Ovary (tissue), 9 donors: Measurements from ENCODE around the gene PNMA1. TPM values are rescaled to one million over a fixed set of nuclear protein-coding genes. Genes with fewer than 3 reads are reported as not detected.

Experiments
- DNase-seq, 5 donors: peaks; one replicate each; pipeline ENCODE4 v3.0.0-alpha.2; 2019 to 2020
- H3K27ac ChIP-seq, 2 donors: fragments of 200-600 bp; one replicate each; pipeline versions ENCODE4 v1.5.1 to v1.8.0; 2019 to 2022
- H3K27me3 ChIP-seq: fragments of 200-600 bp; one replicate; pipeline ENCODE4 v1.8.0; 2022
- H3K36me3 ChIP-seq: fragments of 200-600 bp; sonication (generic); one replicate; pipeline ENCODE4 v1.5.1; 2019
- H3K4me1 ChIP-seq: one replicate; pipeline ENCODE4 v1.8.1; 2013; ENCODE audit warnings: mild to moderate bottlenecking, moderate library complexity; ENCODE audit not compliant: insufficient read depth
- H3K4me3 ChIP-seq: fragments of 200-600 bp; sonication (generic); one replicate; pipeline ENCODE4 v1.5.1; 2017
- H3K9me3 ChIP-seq, 2 donors: fragments of 200-600 bp in 1 of 2; sonication (generic) in 1 of 2; one replicate each; pipeline versions ENCODE4 v1.5.1 to v1.8.1; 2013 to 2019; ENCODE audit warnings: mild to moderate bottlenecking in 1 of 2, moderate library complexity in 1 of 2
- CTCF ChIP-seq, 3 donors: fragments of 450-650 bp in 2 of 3; fragments of 200-600 bp in 1 of 3; IDR thresholded peaks; one replicate each; pipeline versions ENCODE4 v1.5.1 to v1.8.0; 2016 to 2022; ENCODE audit warnings: antibody characterized with exemption in 3 of 3, mild to moderate bottlenecking in 1 of 3
- EP300 ChIP-seq: sonication (generic); formaldehyde crosslinking; IDR thresholded peaks from one replicate; pipeline ENCODE4 v1.6.1; 2017; ENCODE audit warnings: antibody characterized with exemption
- POLR2A ChIP-seq: fragments of 450-650 bp; IDR thresholded peaks from one replicate; pipeline ENCODE4 v1.6.1; 2017; ENCODE audit warnings: antibody characterized with exemption, mild to moderate bottlenecking, moderate library complexity
- WGBS, 3 donors: extraction: QIAGEN DNeasy Blood & Tissue Kit in 1 of 3; methylation state at CpG; one replicate each; pipeline versions ENCODE4 v1.1.5 to v1.1.7; 2013 to 2017; 5-methylcytosine and 5-hydroxymethylcytosine counted together
- intact Hi-C, 4 donors: fragments of 100-400 bp; cut with DNase I; formaldehyde crosslinking; loops; one replicate each; pipeline versions ENCODE4 v1.11.0 to v1.15.1; 2022 to 2023
- polyA plus RNA-seq, 2 donors: library from polyadenylated mRNA; stranded (reverse); fragments of 200-250 nt in 1 of 2; fragments of 350-450 nt in 1 of 2; fragmentation: Illumina TruSeq in 1 of 2; extraction: RNeasy Lipid Tissue Mini Kit (QIAGEN cat#74804) in 1 of 2; gene quantifications; one replicate each; pipeline ENCODE4 v1.2.3, GENCODE V29; 2013 to 2014
- total RNA-seq, 7 donors: library from RNA; depleted of rRNA in 2 of 7; stranded (reverse); fragments of >200 nt in 2 of 7; fragmentation: NEBNext Ultra II Directional in 3 of 7; extraction: Animal tissue kit (Norgen Biotek cat#: 25700) in 3 of 7; gene quantifications; one replicate each; pipeline versions ENCODE4 v1.1.0 to v1.2.4, GENCODE V29; 2016 to 2023
- donor health status: DM: no; HTN: no; CAD: no; lungs with moderate emphysema.
- donor health status: DM: no; HTN: no; CAD: no.
- donor health status: Bipolar disorder and iron deficiency.
- donor health status: DM: yes; HTN: yes; CAD: no.
- donor health status: DM: no; HTN: no; CAD: no.
- donor health status: DM: yes; HTN: yes; CAD: no.

PNMA1 gene
- total and polyA plus RNA-seq, 9 donors, result 22.3 to 114 (median 84.2) TPM

- H3K36me3 ChIP-seq, result no peaks in the 10 kb centered on the region
- DNase-seq, result peak in 4 of 5 donors; percentile 74 to 78 (median 76)
- H3K4me1 ChIP-seq, result peaks cover 11% of the 10 kb centered on the region
- no peaks in the 10 kb centered on the region for H3K27me3 ChIP-seq
- H3K4me3 ChIP-seq, result no peak overlapping the region
- H3K9me3 ChIP-seq, result no peaks in the 10 kb centered on the region
- 18 to 30% (median 26%) methylated on average over 20 of the region's 20 CpGs for WGBS, 3 donors
- intact Hi-C loops, result loop anchor here in 1 of 4 donors (10.0 kb wide), 1 partner anchor 73 kb away; the partner anchor contains the start of gene DNAL1
- no peak for TF ChIP-seq CTCF (IDR thresholded peaks at IDR 0.05)
- no peak for TF ChIP-seq EP300
- no peak for TF ChIP-seq POLR2A
- peak overlapping the region; percentile 46 to 79 for H3K27ac ChIP-seq
Observed at GRCh38 chr14:73717711-73718417, 3.7 kb upstream of the PNMA1 start.

- no peak for TF ChIP-seq CTCF (IDR thresholded peaks at IDR 0.05)
- 29 to 60% (median 48%) methylated on average over 3 of the region's 3 CpGs for WGBS, 3 donors
- no peaks in the 10 kb centered on the region for H3K27me3 ChIP-seq
- peaks cover 11% of the 10 kb centered on the region for H3K4me1 ChIP-seq
- DNase-seq, result peak in 2 of 5 donors; percentile 38 to 41
- H3K36me3 ChIP-seq, result no peaks in the 10 kb centered on the region
- H3K27ac ChIP-seq, result peak overlapping the region in 1 of 2 donors; percentile 79
- intact Hi-C loops, result loop anchor here in 1 of 4 donors (10.0 kb wide), 1 partner anchor 72 kb away; the partner anchor contains the start of gene DNAL1
- no peaks in the 10 kb centered on the region for H3K9me3 ChIP-seq
- H3K4me3 ChIP-seq, result no peak overlapping the region
Observed at GRCh38 chr14:73717266-73717665, 3.1 kb upstream of the PNMA1 start.

- peaks cover 11% of the 10 kb centered on the region for H3K4me1 ChIP-seq
- H3K27me3 ChIP-seq, result no peaks in the 10 kb centered on the region
- no peak for TF ChIP-seq CTCF (IDR thresholded peaks at IDR 0.05)
- TF ChIP-seq EP300, result no peak
- TF ChIP-seq POLR2A, result no peak
- intact Hi-C loops, result loop anchor here in 1 of 4 donors (10.0 kb wide), 1 partner anchor 71 kb away; the partner anchor contains the start of gene DNAL1
- WGBS, 3 donors, result 68 to 89% (median 76%) methylated on average over 4 of the region's 4 CpGs
- H3K9me3 ChIP-seq, result no peaks in the 10 kb centered on the region
- no peak overlapping the region for H3K27ac ChIP-seq
- H3K36me3 ChIP-seq, result no peaks in the 10 kb centered on the region
- no peak for DNase-seq
- H3K4me3 ChIP-seq, result no peak overlapping the region
Observed at GRCh38 chr14:73715707-73716106, 1.5 kb upstream of the PNMA1 start.

DNA sequence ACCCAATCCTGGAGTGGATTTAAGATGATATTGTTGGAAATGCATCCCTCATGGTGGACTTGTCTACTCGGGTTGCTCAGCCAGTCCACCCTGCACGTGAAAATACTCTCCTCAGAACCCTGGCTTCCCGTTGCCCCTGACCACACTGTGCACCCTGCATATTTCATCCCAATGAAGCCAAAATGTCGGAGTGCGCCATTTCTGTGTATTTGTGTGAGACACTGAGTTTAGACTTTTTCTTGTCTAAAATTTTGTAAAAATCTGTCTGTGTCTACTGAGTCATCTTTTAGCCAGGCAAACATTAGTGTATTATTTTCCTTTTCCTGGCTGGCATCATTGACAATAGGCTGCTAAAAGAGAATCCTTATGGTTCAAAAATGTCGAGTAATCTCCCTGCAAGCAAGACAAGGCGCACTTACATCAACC is 485 bp upstream of the PNMA1 start:
- no peaks in the 10 kb centered on the region for H3K36me3 ChIP-seq
- no peaks in the 10 kb centered on the region for H3K9me3 ChIP-seq
- TF ChIP-seq EP300, result no peak
- TF ChIP-seq POLR2A, result no peak
- no peak for TF ChIP-seq CTCF (IDR thresholded peaks at IDR 0.05)
- H3K27me3 ChIP-seq, result no peaks in the 10 kb centered on the region
- H3K27ac ChIP-seq, result peak overlapping the region in 1 of 2 donors; percentile 94
- intact Hi-C loops, result loop anchor here in 1 of 4 donors (10.0 kb wide), 1 partner anchor 70 kb away; the partner anchor contains the start of gene DNAL1
- 24 to 38% (median 31%) methylated on average over 7 of the region's 7 CpGs for WGBS, 3 donors
- peaks cover 11% of the 10 kb centered on the region for H3K4me1 ChIP-seq
- H3K4me3 ChIP-seq, result peak overlapping the region; percentile 66
- DNase-seq, result peak in 1 of 5 donors; percentile 32
